ENCODE results near the gene DPP6. TPM values are rescaled to one million over a fixed set of nuclear protein-coding genes. Genes with fewer than 3 reads are reported as not detected.
"Not testable (repeated sequence)": the region's sequence is repeated elsewhere in the genome, so short reads cannot be mapped to it uniquely, and the experiment has no call there.

DPP6 gene
- total RNA-seq, 1 experiment from 2014 or later, result not detected

DNA sequence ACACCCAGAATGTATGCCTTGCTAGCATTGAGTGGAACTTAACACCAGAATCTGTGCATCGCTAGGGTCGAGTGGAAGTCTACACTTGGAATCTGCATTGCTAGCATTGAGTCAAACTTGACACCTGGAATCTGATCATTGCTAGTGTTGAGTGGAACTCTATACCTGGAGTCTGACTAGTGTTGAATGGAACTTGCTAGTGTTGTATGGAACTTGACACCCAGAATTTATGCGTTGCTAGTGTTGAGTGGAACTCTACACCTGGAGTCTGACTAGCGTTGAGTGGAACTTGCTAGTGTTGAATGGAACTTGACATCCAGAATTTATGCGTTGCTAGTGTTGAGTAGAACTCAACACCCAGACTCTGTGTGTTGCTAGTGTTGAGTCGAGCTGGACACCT is 110.7 kb downstream of the DPP6 start:
- H3K4me1 ChIP-seq; H3K27ac ChIP-seq; H3K4me3 ChIP-seq; DNase-seq; H3K36me3 ChIP-seq; H3K27me3 ChIP-seq; H3K9me3 ChIP-seq (replicated peaks): not testable (repeated sequence)

DNA sequence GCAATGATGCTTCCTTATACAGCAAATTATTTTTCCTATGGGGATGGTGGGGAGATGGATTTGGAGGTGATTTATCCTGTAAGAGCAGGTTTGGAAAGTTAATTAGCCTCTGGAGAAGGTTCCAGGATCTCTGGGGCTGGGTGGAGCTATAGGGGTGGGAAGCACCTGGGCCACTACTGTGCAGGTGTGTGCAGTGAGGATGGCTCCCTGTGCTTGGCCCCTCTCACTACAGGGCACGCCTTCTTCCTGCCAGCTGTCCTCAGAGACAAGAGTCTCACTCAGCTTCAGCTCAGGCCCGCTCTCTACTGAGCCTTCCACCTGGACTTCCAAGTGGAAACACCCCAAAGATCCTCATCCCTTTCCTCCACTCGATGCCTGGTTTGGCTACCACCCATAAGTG is 111.4 kb downstream of the DPP6 start:
- not testable (repeated sequence) for H3K36me3 ChIP-seq; H3K4me3 ChIP-seq; DNase-seq; H3K27me3 ChIP-seq; H3K9me3 ChIP-seq (replicated peaks); H3K4me1 ChIP-seq; H3K27ac ChIP-seq

DNA sequence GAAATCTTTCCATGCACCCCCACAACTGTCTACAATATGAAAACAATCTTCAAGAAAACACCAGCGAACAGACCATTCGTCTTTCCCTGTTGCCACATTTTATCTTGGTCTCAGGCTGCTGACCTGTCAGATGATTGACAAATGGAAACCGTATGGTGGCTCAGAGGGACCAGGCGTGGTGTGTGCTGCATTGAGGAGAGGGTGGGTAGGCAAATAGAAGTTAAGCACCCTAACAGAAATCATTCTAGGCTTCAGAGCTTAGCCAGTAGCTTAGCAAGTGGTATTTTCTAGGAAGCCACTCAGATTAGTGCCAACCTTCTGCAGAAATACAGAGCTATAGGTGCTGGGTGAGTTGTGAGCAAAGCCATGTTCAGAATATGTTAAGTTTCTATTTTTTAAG is 114.9 kb downstream of the DPP6 start:
- Histone ChIP-seq H3K27me3 (0 out of 2 replicates have a peak, but pooled peaks cover 3% of the 10 kb centered on the region), H3K27ac (no peak overlapping the region), H3K4me3 (no peak overlapping the region), H3K4me1 (no peaks in the 10 kb centered on the region), H3K9me3 (replicated peaks) (no peaks in the 10 kb centered on the region), H3K36me3 (no peaks in the 10 kb centered on the region)
- DNase-seq, result no peak

DNA sequence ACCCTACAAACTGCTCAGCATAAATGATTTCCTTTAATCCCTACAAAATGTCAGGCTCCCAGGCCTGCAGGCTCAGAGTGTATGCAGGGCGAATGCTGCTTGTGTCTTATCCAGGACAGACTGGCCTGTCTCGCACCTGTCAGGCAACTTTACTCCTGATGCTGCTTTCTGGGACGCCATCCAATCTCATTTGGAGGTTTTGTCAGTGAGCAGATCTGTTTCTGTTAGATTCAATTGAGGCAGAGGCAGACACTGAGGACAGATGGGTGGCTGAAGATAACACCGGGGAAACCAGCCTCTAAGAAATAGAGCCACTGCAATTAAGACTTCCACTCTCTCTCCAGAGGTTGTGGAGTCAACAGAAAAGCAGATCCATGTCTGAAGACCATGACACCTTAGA is 115.6 kb downstream of the DPP6 start:
- no peaks in the 10 kb centered on the region for H3K9me3 ChIP-seq (replicated peaks)
- H3K27ac ChIP-seq, result no peak overlapping the region
- H3K36me3 ChIP-seq, result no peaks in the 10 kb centered on the region
- DNase-seq, result peak in 1 of 2 experiments; percentile 9
- no peak overlapping the region for H3K4me3 ChIP-seq
- H3K4me1 ChIP-seq, result no peaks in the 10 kb centered on the region
- H3K27me3 ChIP-seq, result 0 out of 2 replicates have a peak, but pooled peaks cover 3% of the 10 kb centered on the region

DNA sequence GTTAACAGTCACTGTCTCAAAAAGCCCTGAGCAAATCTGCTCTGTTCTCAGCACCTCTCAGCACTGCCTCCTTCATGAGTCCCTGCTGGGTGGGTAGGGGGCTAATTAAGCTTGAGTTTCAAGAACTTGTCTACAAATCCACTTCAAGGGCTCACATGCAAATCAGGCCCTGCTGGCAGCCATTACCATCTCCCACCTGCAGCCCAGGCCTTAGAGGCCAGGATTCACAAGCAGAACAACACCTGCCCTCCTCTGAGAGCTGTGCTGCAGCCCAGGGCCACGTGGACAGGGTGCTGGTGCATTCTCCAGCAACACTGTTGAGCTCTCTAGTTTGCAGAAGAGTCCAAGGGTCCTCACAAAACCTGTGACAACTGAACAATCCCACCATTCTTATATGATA is 119.2 kb downstream of the DPP6 start:
- Histone ChIP-seq H3K4me3 (no peak overlapping the region), H3K4me1 (no peaks in the 10 kb centered on the region), H3K27me3 (peaks cover 12% of the 10 kb centered on the region; the same call in 1 of the 2 replicates), H3K9me3 (replicated peaks) (no peaks in the 10 kb centered on the region), H3K36me3 (no peaks in the 10 kb centered on the region), H3K27ac (no peak overlapping the region)
- DNase-seq, result no peak

DNA sequence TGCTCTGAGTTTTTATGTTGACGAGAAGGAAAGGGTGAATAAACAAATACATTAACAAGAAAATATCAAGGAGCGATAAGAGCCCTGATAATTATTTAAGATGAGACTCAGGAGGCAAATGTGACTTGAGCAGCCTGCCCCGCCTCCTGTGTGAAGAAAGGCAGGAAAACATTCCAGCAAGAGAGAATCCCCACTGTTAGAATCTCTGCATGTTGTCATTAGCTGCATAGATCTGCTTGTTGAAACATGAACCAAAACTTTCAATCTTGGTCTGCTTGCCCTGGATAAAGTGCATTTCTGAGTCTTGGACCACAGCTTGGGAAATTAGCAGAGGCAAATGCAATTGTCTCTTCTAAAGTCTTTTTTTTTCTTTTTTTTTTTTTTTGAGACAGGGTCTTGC is 120.0 kb downstream of the DPP6 start:
- H3K9me3 ChIP-seq (replicated peaks), result no peaks in the 10 kb centered on the region
- no peaks in the 10 kb centered on the region for H3K36me3 ChIP-seq

DNA sequence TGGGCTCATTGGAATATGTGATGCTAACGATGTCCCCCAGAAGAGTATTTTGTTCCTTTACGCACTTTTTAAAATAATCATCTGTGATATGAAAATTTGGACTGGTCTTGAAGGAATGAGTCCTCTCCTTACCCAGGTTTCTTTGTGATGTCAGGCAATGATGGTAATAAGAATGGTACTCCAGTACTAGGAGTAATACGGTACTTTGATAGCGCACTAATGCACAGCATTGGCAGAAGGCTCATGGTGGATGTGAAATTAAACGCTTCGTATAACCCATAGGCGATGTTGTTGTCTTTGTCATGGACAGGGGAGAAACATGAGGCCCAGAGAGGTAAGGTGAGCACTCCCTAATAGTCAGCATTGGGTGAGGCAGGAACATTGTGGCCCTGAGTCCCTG is 125.4 kb downstream of the DPP6 start:
- no peak overlapping the region for H3K4me3 ChIP-seq
- H3K27me3 ChIP-seq, result peaks cover 30% of the 10 kb centered on the region
- no peak for DNase-seq
- no peaks in the 10 kb centered on the region for H3K9me3 ChIP-seq (replicated peaks)
- H3K27ac ChIP-seq, result no peak overlapping the region
- no peaks in the 10 kb centered on the region for H3K36me3 ChIP-seq
- H3K4me1 ChIP-seq, result no peaks in the 10 kb centered on the region

More for the DNA sequence above, 120.0 kb downstream of the DPP6 start:
- DNase-seq, result no peak
- no peaks in the 10 kb centered on the region for H3K4me1 ChIP-seq
- no peak overlapping the region for H3K27ac ChIP-seq
- no peak overlapping the region for H3K4me3 ChIP-seq
- peaks cover 12% of the 10 kb centered on the region; the same call in 1 of the 2 replicates for H3K27me3 ChIP-seq

DNA sequence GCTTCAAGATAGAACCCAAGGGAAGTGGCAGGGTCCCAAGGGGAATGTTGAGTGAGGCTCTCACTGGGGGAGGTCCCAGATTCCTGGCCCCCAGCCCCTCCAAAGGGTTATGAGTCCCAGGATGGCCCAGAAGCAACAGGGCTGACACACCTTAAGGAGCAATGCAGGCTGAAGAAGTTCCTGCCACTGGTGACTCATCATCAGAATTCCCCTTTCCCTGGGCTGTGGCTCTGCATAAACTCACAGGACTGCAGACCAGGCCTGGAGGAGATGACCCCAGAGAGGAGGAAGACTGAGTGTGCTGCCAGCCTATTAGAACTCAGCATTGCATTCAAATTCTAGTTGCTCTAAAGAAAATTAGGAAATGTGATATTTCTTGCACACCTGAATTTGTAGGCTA is 126.7 kb downstream of the DPP6 start:
- H3K9me3 ChIP-seq (replicated peaks), result no peaks in the 10 kb centered on the region

DNA sequence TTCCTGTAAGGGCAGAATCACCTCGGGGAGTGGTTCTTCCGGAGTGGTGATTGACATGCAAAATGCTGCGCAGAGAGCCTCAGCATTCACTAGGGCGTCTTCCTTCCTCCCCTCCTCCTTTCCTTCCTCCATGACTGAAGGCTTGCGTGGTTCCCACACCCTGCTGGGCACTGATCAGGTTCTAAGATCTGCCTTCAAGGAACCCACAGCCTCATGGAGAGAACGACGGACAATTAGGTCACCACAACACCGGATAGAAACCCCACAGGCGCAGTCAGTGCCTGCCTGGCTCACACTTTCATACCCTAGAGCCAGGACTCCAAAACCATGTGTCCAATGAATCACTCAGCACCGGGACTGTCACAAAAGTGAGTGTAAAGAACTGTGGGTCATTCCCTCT is 131.3 kb downstream of the DPP6 start:
- H3K27ac ChIP-seq, result no peak overlapping the region
- no peak for DNase-seq
- H3K27me3 ChIP-seq, result peaks cover 43% of the 10 kb centered on the region
- H3K36me3 ChIP-seq, result no peaks in the 10 kb centered on the region
- no peaks in the 10 kb centered on the region for H3K4me1 ChIP-seq
- no peaks in the 10 kb centered on the region for H3K9me3 ChIP-seq (replicated peaks)
- H3K4me3 ChIP-seq, result no peak overlapping the region

More for the DNA sequence above, 126.7 kb downstream of the DPP6 start:
- H3K36me3 ChIP-seq, result no peaks in the 10 kb centered on the region
- H3K27me3 ChIP-seq, result peaks cover 34% of the 10 kb centered on the region
- no peaks in the 10 kb centered on the region for H3K4me1 ChIP-seq
- no peak for DNase-seq
- H3K4me3 ChIP-seq, result no peak overlapping the region
- no peak overlapping the region for H3K27ac ChIP-seq

DNA sequence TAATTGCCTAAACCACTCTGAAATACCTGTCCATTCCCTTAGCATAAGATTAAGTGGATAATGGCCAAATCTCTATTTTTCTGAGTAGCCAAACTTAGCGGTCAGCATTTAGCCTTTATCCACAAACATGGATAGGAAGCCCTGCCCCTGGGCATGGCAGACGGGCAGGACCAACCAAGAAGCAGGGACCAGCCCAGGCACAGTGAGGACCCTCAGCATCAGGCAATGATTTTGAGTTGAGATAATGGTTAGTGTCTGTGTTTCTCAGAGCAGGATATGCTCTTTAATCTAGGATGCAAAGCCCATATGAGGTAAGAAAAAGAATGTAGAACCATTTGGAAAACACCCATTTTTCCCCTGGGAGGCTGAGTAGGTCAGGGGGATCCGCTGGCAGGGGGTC is 131.7 kb downstream of the DPP6 start:
- no peak overlapping the region for H3K27ac ChIP-seq
- no peaks in the 10 kb centered on the region for H3K4me1 ChIP-seq
- H3K4me3 ChIP-seq, result no peak overlapping the region
- H3K27me3 ChIP-seq, result peaks cover 48% of the 10 kb centered on the region
- no peaks in the 10 kb centered on the region for H3K36me3 ChIP-seq
- H3K9me3 ChIP-seq (replicated peaks), result no peaks in the 10 kb centered on the region
- no peak for DNase-seq

DNA sequence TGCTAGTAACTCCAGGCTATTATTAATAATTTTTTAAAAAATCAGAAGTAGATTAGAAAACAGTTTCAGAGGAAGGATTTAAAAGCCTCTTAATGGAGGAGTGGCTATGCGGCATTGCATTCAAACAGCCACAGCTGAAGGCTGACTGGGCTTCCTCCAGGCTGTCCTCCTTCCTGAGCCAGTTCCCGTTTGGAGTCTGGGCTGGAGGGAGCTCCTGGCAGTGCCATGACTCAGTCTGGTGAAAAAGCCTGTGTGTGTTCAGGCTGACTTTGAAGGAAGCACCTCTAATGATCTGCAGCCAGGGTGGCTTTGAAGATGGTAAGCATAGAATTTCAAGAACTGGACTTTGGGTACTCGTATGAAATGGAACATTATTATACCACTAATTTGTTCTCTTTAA is 134.6 kb downstream of the DPP6 start:
- Histone ChIP-seq H3K27ac (no peak overlapping the region), H3K27me3 (peaks cover 29% of the 10 kb centered on the region), H3K36me3 (no peaks in the 10 kb centered on the region), H3K9me3 (replicated peaks) (no peaks in the 10 kb centered on the region), H3K4me1 (no peaks in the 10 kb centered on the region), H3K4me3 (no peak overlapping the region)
- no peak for DNase-seq

DNA sequence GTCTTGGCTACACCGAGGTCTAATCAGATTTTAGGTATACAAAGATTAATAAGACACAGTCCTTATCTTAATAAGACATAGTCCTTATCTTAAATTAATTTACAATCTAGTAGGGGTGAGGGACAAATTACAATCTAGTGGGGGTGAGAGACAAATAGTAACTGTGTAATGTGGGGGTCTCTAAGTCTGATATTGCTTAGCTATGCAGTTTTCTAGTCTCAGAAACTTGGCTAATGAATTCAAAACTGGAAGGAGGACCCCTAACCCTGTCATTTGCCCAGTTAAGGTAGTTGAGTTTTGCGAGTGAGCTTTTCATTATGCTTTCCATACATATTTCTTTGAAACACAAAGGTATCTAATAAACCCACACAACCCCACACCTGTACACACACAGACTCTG is 136.1 kb downstream of the DPP6 start:
- no peaks in the 10 kb centered on the region for H3K9me3 ChIP-seq (replicated peaks)
- H3K4me1 ChIP-seq, result no peaks in the 10 kb centered on the region
- H3K4me3 ChIP-seq, result no peak overlapping the region
- H3K27ac ChIP-seq, result no peak overlapping the region
- no peaks in the 10 kb centered on the region for H3K36me3 ChIP-seq
- H3K27me3 ChIP-seq, result peaks cover 25% of the 10 kb centered on the region
- no peak for DNase-seq

DNA sequence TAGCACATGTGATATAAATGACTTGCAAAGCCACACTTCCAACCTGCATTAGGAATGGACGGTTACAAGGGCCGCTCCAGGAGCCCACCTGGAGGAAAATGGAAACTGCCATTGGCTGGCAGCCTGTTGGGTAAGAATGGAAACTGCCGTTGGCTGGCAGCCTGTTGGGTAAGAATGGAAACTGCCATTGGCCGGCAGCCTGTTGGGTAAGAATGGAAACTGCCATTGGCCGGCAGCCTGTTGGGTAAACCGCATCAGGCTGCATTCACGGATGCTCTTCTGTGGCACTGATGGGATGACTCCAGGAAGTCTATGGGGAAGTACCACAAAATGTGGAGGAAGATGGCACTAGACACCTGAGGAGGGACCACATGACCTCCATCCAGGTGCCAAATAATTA is 143.1 kb downstream of the DPP6 start:
- no peak for DNase-seq
- H3K27ac ChIP-seq, result no peak overlapping the region
- H3K4me1 ChIP-seq, result no peaks in the 10 kb centered on the region
- H3K27me3 ChIP-seq, result 0 out of 2 replicates have a peak, but pooled peaks cover 3% of the 10 kb centered on the region
- H3K36me3 ChIP-seq, result no peaks in the 10 kb centered on the region
- H3K4me3 ChIP-seq, result no peak overlapping the region
- H3K9me3 ChIP-seq (replicated peaks), result no peaks in the 10 kb centered on the region

DNA sequence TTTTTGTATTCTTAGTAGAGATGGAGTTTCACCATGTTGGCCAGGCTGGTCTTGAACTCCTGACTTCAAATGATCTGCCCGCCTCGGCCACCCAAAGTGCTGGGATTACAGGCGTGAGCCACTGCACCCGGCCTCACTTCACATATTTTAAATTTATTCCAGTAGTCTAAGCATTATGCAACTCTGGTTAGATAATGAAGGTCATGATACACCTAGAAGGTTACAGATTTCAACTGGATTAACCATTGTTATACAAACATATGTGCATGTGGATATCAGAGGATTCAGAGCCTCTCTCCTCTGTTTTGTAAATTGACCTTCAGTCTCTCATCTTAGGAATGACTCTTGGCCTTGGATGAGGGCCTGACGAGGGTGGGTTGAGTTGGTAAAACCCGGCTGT is 146.3 kb downstream of the DPP6 start:
- no peaks in the 10 kb centered on the region for H3K4me1 ChIP-seq
- H3K27me3 ChIP-seq, result peaks cover 6% of the 10 kb centered on the region; the same call in 1 of the 2 replicates
- H3K36me3 ChIP-seq, result no peaks in the 10 kb centered on the region
- no peak overlapping the region for H3K27ac ChIP-seq
- H3K4me3 ChIP-seq, result no peak overlapping the region
- no peak for DNase-seq
- no peaks in the 10 kb centered on the region for H3K9me3 ChIP-seq (replicated peaks)

DNA sequence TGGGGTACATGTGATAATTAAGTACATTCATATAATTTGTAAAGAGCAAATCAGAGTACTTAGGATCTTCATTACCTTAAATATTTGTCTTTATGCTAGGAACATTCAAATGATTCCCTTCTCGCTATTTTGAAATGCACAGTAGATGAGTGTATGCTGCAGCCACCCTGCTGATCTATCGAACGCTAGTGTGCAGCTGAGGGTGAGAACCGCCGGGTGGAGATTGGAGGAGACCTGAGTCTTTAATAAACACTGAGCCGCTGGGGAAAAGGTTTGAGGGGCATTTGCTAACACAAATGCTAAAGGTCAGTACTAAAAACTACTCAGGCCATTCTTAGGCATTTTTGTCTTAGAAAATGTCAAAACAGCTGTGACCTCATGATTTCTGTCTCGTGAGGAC is 148.0 kb downstream of the DPP6 start:
- DNase-seq, result no peak
- H3K27ac ChIP-seq, result no peak overlapping the region
- no peaks in the 10 kb centered on the region for H3K4me1 ChIP-seq
- no peaks in the 10 kb centered on the region for H3K9me3 ChIP-seq (replicated peaks)
- peaks cover 14% of the 10 kb centered on the region; the same call in 1 of the 2 replicates for H3K27me3 ChIP-seq
- H3K4me3 ChIP-seq, result no peak overlapping the region
- H3K36me3 ChIP-seq, result no peaks in the 10 kb centered on the region

DNA sequence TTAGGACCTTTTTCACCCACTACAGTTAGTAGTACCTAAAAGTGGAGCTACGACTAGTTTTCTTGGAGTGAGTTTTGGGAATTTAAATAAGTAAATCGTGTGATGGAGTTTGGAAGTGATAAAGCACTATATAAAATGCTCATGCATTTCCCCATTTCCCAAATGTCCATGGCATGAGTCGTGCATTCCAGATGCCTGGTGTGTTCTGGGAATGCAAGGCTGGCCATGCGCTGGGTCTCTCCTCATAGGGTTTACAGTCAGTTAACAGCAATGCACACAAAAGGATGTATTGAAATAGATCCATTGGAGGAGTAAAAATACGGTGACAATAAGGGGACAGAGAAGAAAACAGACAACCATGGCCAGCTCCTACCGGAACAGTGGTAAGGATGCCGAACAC is 149.8 kb downstream of the DPP6 start:
- no peaks in the 10 kb centered on the region for H3K4me1 ChIP-seq
- H3K27me3 ChIP-seq, result peaks cover 27% of the 10 kb centered on the region; the same call in 1 of the 2 replicates
- H3K27ac ChIP-seq, result no peak overlapping the region
- no peaks in the 10 kb centered on the region for H3K36me3 ChIP-seq
- no peaks in the 10 kb centered on the region for H3K9me3 ChIP-seq (replicated peaks)
- H3K4me3 ChIP-seq, result no peak overlapping the region
- no peak for DNase-seq

All from SJCRH30 (cell line).